H9 (cell line): ENCODE data around the gene CFAP99. TPM values are rescaled to one million over a fixed set of nuclear protein-coding genes. Genes with fewer than 3 reads are reported as not detected.

Source experiments
- DNase-seq: peaks from one replicate; pipeline ENCODE4 v3.0.0-alpha.2; 2017
- H2AFZ ChIP-seq: one replicate; pipeline ENCODE4 v1.6.1; 2013; ENCODE audit warnings: mild to moderate bottlenecking, low read length, control low read depth, moderate library complexity
- H2AK5ac ChIP-seq: 2 replicates; pipeline ENCODE4 v1.6.1; 2013; ENCODE audit warnings: low read length, control low read depth, mixed read lengths; ENCODE audit not compliant: insufficient read length
- H2BK120ac ChIP-seq: one replicate; pipeline ENCODE4 v1.6.1; 2013; ENCODE audit warnings: low read depth, mild to moderate bottlenecking, low read length, control low read depth, inconsistent platforms; ENCODE audit not compliant: poor library complexity, severe bottlenecking
- H2BK12ac ChIP-seq: 2 replicates; pipeline ENCODE4 v1.6.1; 2013; ENCODE audit warnings: low read length, control low read depth, mixed read lengths, low read depth; ENCODE audit not compliant: insufficient read length
- H2BK15ac ChIP-seq: 2 replicates; pipeline ENCODE4 v1.6.1; 2013; ENCODE audit warnings: low read depth, low read length, control low read depth
- H2BK20ac ChIP-seq: one replicate; pipeline ENCODE4 v1.6.1; 2013; ENCODE audit warnings: low read depth, mild to moderate bottlenecking, low read length, control low read depth, inconsistent platforms; ENCODE audit not compliant: poor library complexity, severe bottlenecking
- H2BK5ac ChIP-seq: 2 replicates; pipeline ENCODE4 v1.6.1; 2013; ENCODE audit warnings: low read length, control low read depth, mixed read lengths; ENCODE audit not compliant: insufficient read length
- H3K14ac ChIP-seq: 2 replicates; pipeline ENCODE4 v1.6.1; 2013; ENCODE audit warnings: low read length, control low read depth; ENCODE audit not compliant: insufficient read depth
- H3K18ac ChIP-seq: 2 replicates; pipeline ENCODE4 v1.6.1; 2013; ENCODE audit warnings: low read depth, mild to moderate bottlenecking, mixed read lengths, low read length, control low read depth; ENCODE audit not compliant: insufficient read length
- H3K23ac ChIP-seq: 2 replicates; pipeline ENCODE4 v1.6.1; 2013; ENCODE audit warnings: low read length, control low read depth, mixed read lengths, low read depth; ENCODE audit not compliant: insufficient read length
- H3K23me2 ChIP-seq: 2 replicates; pipeline ENCODE4 v1.6.1; 2013; ENCODE audit warnings: low read depth, mild to moderate bottlenecking, mixed read lengths, low read length, control low read depth; ENCODE audit not compliant: insufficient read length, poor library complexity, severe bottlenecking
- H3K27ac ChIP-seq: 2 replicates; pipeline ENCODE4 v1.5.1; 2013; ENCODE audit warnings: low read length, control low read depth, mixed read lengths, low read depth; ENCODE audit not compliant: insufficient read length
- H3K27me3 ChIP-seq: 2 replicates; pipeline ENCODE4 v1.6.1; 2013; ENCODE audit warnings: low read length, control low read depth, inconsistent platforms; ENCODE audit not compliant: insufficient read depth
- H3K4ac ChIP-seq: 2 replicates; pipeline ENCODE4 v1.6.1; 2013; ENCODE audit warnings: low read depth, mild to moderate bottlenecking, control low read depth, inconsistent platforms, low read length, moderate library complexity
- H3K4me1 ChIP-seq: 2 replicates; pipeline ENCODE4 v1.6.1; 2013; ENCODE audit warnings: low read length, control low read depth, inconsistent platforms; ENCODE audit not compliant: insufficient read depth
- H3K4me2 ChIP-seq: 2 replicates; pipeline ENCODE4 v1.6.1; 2013; ENCODE audit warnings: low read length, control low read depth, mixed read lengths; ENCODE audit not compliant: insufficient read length, insufficient read depth
- H3K56ac ChIP-seq: 2 replicates; pipeline ENCODE4 v1.6.1; 2013; ENCODE audit warnings: low read depth, mild to moderate bottlenecking, mixed read lengths, low read length, control low read depth; ENCODE audit not compliant: insufficient read length
- H3K79me1 ChIP-seq: 2 replicates; pipeline ENCODE4 v1.6.1; 2013; ENCODE audit warnings: low read depth, mild to moderate bottlenecking, moderate library complexity, low read length, control low read depth, inconsistent platforms; ENCODE audit not compliant: insufficient read depth, poor library complexity, severe bottlenecking
- H3K79me2 ChIP-seq: 2 replicates; pipeline ENCODE4 v1.6.1; 2013; ENCODE audit warnings: low read length, control low read depth, inconsistent platforms; ENCODE audit not compliant: insufficient read depth
- H3K9ac ChIP-seq: 2 replicates; pipeline ENCODE4 v1.6.1; 2013; ENCODE audit warnings: low read length, control low read depth, mixed read lengths; ENCODE audit not compliant: insufficient read length; ENCODE audit errors: extremely low read depth
- H3K9me3 ChIP-seq: one replicate; pipeline ENCODE4 v1.6.1; 2013; ENCODE audit warnings: low read depth, low read length, inconsistent platforms; ENCODE audit not compliant: control insufficient read depth
- H3T11ph ChIP-seq: one replicate; pipeline ENCODE4 v1.6.1; 2013; ENCODE audit warnings: mild to moderate bottlenecking, low read length, control low read depth, inconsistent platforms
- H4K20me1 ChIP-seq: one replicate; pipeline ENCODE4 v1.6.1; 2013; ENCODE audit not compliant: control insufficient read depth, insufficient read length, insufficient read depth
- H4K5ac ChIP-seq: 2 replicates; pipeline ENCODE4 v1.6.1; 2013; ENCODE audit warnings: low read depth, mild to moderate bottlenecking, mixed read lengths, low read length, control low read depth; ENCODE audit not compliant: insufficient read length
- H4K8ac ChIP-seq: replicated peaks from 2 replicates; pipeline ENCODE4 v1.6.1; 2013; ENCODE audit warnings: low read length, control low read depth, mixed read lengths, low read depth; ENCODE audit not compliant: insufficient read length
- H4K91ac ChIP-seq: 2 replicates; pipeline ENCODE4 v1.6.1; 2013; ENCODE audit warnings: low read depth, mild to moderate bottlenecking, moderate library complexity, mixed read lengths, low read length, control low read depth; ENCODE audit not compliant: insufficient read length
- H3K27ac Mint-ChIP-seq, 3 experiments: 2 replicates in 2 of 3; 3 replicates in 1 of 3; pipeline ENCODE4 v1.8.0; 2020 to 2021; ENCODE audit warnings: mixed read lengths in 3 of 3, mild to moderate bottlenecking in 1 of 3, moderate library complexity in 1 of 3
- H3K27me3 Mint-ChIP-seq: 2 replicates; pipeline ENCODE4 v1.8.0; 2021; ENCODE audit warnings: low read depth, mild to moderate bottlenecking, moderate library complexity, mixed read lengths
- H3K36me3 Mint-ChIP-seq, 3 experiments: 2 replicates in 2 of 3; 3 replicates in 1 of 3; pipeline ENCODE4 v1.8.0; 2020 to 2021; ENCODE audit warnings: low read depth in 3 of 3, mixed read lengths in 3 of 3; ENCODE audit not compliant: insufficient read depth in 1 of 3
- H3K4me1 Mint-ChIP-seq, 2 experiments: 2 replicates each; pipeline ENCODE4 v1.8.0; 2020; ENCODE audit warnings: mixed read lengths in 2 of 2
- H3K4me3 Mint-ChIP-seq, 2 experiments: 2 replicates in 1 of 2; 3 replicates in 1 of 2; pipeline ENCODE4 v1.8.0; 2020 to 2021; ENCODE audit warnings: mild to moderate bottlenecking in 2 of 2, mixed read lengths in 2 of 2, moderate library complexity in 1 of 2
- H3K9me3 Mint-ChIP-seq, 2 experiments: 2 replicates in 1 of 2; 3 replicates in 1 of 2; pipeline ENCODE4 v1.8.0; 2020; ENCODE audit warnings: mild to moderate bottlenecking in 2 of 2, mixed read lengths in 2 of 2, moderate library complexity in 1 of 2
- CTCF ChIP-seq: fragments of 200-600 bp; sonication (generic); conservative IDR thresholded peaks from 3 replicates; pipeline ENCODE4 v1.8.0; 2021; ENCODE audit warnings: antibody characterized with exemption, mild to moderate bottlenecking
- WGBS: extraction: QIAGEN DNeasy Blood & Tissue Kit; methylation state at CpG from one replicate; pipeline ENCODE4 v1.1.7; 2013; ENCODE audit warnings: missing lambda C conversion rate, low lambda C conversion rate, mixed read lengths; ENCODE audit not compliant: insufficient read length; ENCODE audit errors: extremely low coverage; 5-methylcytosine and 5-hydroxymethylcytosine counted together
- total RNA-seq: library from RNA; stranded (reverse); gene quantifications from 2 replicates; pipeline ENCODE4 v1.2.1, GENCODE V29; 2021

Gene CFAP99
- total RNA-seq, 1 experiment from 2014 or later: 0.35 TPM

GRCh38 chr4:2450394-2451035 is 31.8 kb downstream of the CFAP99 start:
- Histone ChIP-seq H3K23ac (no peak overlapping the region), H4K91ac (no peak overlapping the region), H4K8ac (no peak overlapping the region), H2BK12ac (no peak overlapping the region), H3K9ac (no peak overlapping the region), H3K27me3 (no peaks in the 10 kb centered on the region), H3T11ph (no peak overlapping the region), H3K79me2 (no peaks in the 10 kb centered on the region), H4K5ac (no peak overlapping the region), H3K4me1 (no peaks in the 10 kb centered on the region; the same call in 1 of the 2 replicates), H3K23me2 (no peaks in the 10 kb centered on the region), H4K20me1 (no peaks in the 10 kb centered on the region), H3K4ac (no peak overlapping the region), H2BK5ac (no peak overlapping the region), H3K18ac (no peak overlapping the region), H2BK20ac (no peak overlapping the region), H2BK15ac (no peak overlapping the region; the same call in 1 of the 2 replicates), H3K4me2 (no peak overlapping the region), H2AFZ (no peak overlapping the region), H3K27ac (no peak overlapping the region), H3K14ac (no peak overlapping the region), H3K79me1 (no peaks in the 10 kb centered on the region), H2AK5ac (no peak overlapping the region), H3K56ac (no peak overlapping the region), H3K9me3 (no peaks in the 10 kb centered on the region), H2BK120ac (no peak overlapping the region)
- H3K9me3 Mint-ChIP-seq: no peaks in the 10 kb centered on the region
- H3K4me1 Mint-ChIP-seq: peaks cover 0 to 2% of the 10 kb centered on the region in 2 experiments; a peak in 3 of 4 replicates
- DNase-seq: no peak
- no peak overlapping the region for H3K27ac Mint-ChIP-seq
- no CpG with 5 or more reads among the region's 16 CpGs for WGBS
- H3K36me3 Mint-ChIP-seq: no peaks in the 10 kb centered on the region
- no peak overlapping the region for H3K4me3 Mint-ChIP-seq
- peaks cover 7% of the 10 kb centered on the region for H3K27me3 Mint-ChIP-seq
- no peak for TF ChIP-seq CTCF
